ENCODE measurements around the gene RIT1.

DNA sequence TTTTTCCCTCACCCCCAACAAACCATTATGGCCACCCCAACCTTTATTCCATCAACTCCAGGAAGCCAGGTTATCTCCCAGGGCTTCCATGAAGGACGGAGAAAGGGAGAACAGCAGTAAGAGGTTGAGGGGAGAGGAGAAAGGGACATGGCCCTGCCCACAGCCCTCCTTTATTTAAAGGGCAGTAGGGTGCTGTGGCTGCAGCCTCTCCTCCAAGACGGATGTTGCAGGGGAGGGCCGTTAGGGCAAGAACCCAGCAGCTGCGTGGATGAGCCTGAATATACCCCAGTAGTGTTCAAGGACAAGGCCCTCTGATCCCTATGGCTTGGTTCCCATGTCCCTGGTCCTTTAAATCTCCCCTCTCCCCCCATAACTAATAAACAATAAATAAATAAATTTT, 36.1 kb upstream of the RIT1 start:
- TF ChIP-seq, protein P1, sequence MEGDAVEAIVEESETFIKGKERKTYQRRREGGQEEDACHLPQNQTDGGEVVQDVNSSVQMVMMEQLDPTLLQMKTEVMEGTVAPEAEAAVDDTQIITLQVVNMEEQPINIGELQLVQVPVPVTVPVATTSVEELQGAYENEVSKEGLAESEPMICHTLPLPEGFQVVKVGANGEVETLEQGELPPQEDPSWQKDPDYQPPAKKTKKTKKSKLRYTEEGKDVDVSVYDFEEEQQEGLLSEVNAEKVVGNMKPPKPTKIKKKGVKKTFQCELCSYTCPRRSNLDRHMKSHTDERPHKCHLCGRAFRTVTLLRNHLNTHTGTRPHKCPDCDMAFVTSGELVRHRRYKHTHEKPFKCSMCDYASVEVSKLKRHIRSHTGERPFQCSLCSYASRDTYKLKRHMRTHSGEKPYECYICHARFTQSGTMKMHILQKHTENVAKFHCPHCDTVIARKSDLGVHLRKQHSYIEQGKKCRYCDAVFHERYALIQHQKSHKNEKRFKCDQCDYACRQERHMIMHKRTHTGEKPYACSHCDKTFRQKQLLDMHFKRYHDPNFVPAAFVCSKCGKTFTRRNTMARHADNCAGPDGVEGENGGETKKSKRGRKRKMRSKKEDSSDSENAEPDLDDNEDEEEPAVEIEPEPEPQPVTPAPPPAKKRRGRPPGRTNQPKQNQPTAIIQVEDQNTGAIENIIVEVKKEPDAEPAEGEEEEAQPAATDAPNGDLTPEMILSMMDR (IDR thresholded peaks at IDR 0.05): no peak
- TF ChIP-seq POLR2AphosphoS5 (IDR thresholded peaks at IDR 0.05; ENCODE audit: insufficient read depth in 1 of 2, low read depth in 1 of 2): no peak

Measured in vagina (tissue), 2 donors.